IMR-90 (cell line): Measurements from ENCODE around the gene DBN1. TPM values are rescaled to one million over a fixed set of nuclear protein-coding genes. Genes with fewer than 3 reads are reported as not detected.

Experiments used
- ATAC-seq: fragments of 200-7000 bp; cut with Tn5 transposase; 2 replicates; pipeline ENCODE4 v1.9.1; 2020; ENCODE audit warnings: low read depth, mild to moderate bottlenecking, moderate library complexity
- BruUV-seq: library from RNA; stranded (reverse); fragments of 400-500 nt; replicated peaks from 2 replicates; lab custom pipeline; 2021; lab: Mats Ljungman, UMichigan
- CTCF ChIA-PET: fragments of 300-600 bp; formaldehyde crosslinking; extraction: SDS; loops from one replicate; lab custom pipeline; 2021; ENCODE audit warnings: antibody characterized with exemption; lab: Yijun Ruan, JAX
- POLR2A ChIA-PET: fragments of 300-600 bp; sonication (Branson Sonifier 250); formaldehyde crosslinking; loops from one replicate; lab custom pipeline; 2022; ENCODE audit warnings: antibody characterized with exemption; ENCODE audit not compliant: unreplicated experiment; lab: Charles Lee
- DNase-seq: peaks from one replicate; pipeline ENCODE4 v3.0.0; 2013
- H2AFZ ChIP-seq: replicated peaks from 2 replicates; pipeline ENCODE3; 2013; ENCODE audit warnings: low read length, mild to moderate bottlenecking; ENCODE audit not compliant: poor library complexity
- H2AK5ac ChIP-seq: 2 replicates; pipeline ENCODE4 v1.6.1; 2013; ENCODE audit warnings: low read depth, low read length, inconsistent platforms
- H2AK9ac ChIP-seq: replicated peaks from 2 replicates; pipeline ENCODE3; 2013; ENCODE audit warnings: mild to moderate bottlenecking, low read depth, low read length, moderate library complexity; ENCODE audit not compliant: poor library complexity
- H2BK120ac ChIP-seq: 2 replicates; pipeline ENCODE4 v1.6.1; 2013; ENCODE audit warnings: low read depth, low read length, inconsistent platforms
- H2BK15ac ChIP-seq: 3 replicates; pipeline ENCODE4 v1.6.1; 2013; ENCODE audit warnings: low read depth, low read length, inconsistent platforms
- H2BK20ac ChIP-seq: 2 replicates; pipeline ENCODE4 v1.6.1; 2013; ENCODE audit warnings: low read depth, mild to moderate bottlenecking, inconsistent platforms, low read length, moderate library complexity
- H2BK5ac ChIP-seq: 2 replicates; pipeline ENCODE4 v1.6.1; 2013; ENCODE audit warnings: mild to moderate bottlenecking, low read depth, low read length, inconsistent platforms; ENCODE audit not compliant: poor library complexity, severe bottlenecking
- H3K14ac ChIP-seq: replicated peaks from 2 replicates; pipeline ENCODE4 v1.6.1; 2013; ENCODE audit warnings: low read depth, low read length, inconsistent platforms
- H3K18ac ChIP-seq: 2 replicates; pipeline ENCODE4 v1.6.1; 2013; ENCODE audit warnings: low read depth, low read length, control low read depth
- H3K23ac ChIP-seq: 2 replicates; pipeline ENCODE4 v1.6.1; 2013; ENCODE audit warnings: low read depth, low read length, inconsistent platforms
- H3K27ac ChIP-seq: 2 replicates; pipeline ENCODE4 v1.5.1; 2013; ENCODE audit warnings: mild to moderate bottlenecking, control low read depth, low read length; ENCODE audit not compliant: insufficient read depth
- H3K27me3 ChIP-seq: 2 replicates; pipeline ENCODE4 v1.6.1; 2013; ENCODE audit warnings: low read length; ENCODE audit not compliant: control insufficient read depth, insufficient read depth
- H3K36me3 ChIP-seq: 2 replicates; pipeline ENCODE4 v1.6.1; 2013; ENCODE audit warnings: low read length, mixed read lengths; ENCODE audit not compliant: control insufficient read depth, insufficient read depth
- H3K4ac ChIP-seq: 2 replicates; pipeline ENCODE4 v1.6.1; 2013; ENCODE audit warnings: low read depth, low read length, inconsistent platforms
- H3K4me1 ChIP-seq: 2 replicates; pipeline ENCODE4 v1.6.1; 2013; ENCODE audit warnings: low read length, mixed read lengths; ENCODE audit not compliant: control insufficient read depth, insufficient read depth
- H3K4me2 ChIP-seq: 2 replicates; pipeline ENCODE4 v1.6.1; 2013; ENCODE audit warnings: low read depth, mild to moderate bottlenecking, control low read depth, low read length, moderate library complexity
- H3K4me3 ChIP-seq: 2 replicates; pipeline ENCODE4 v1.5.1; 2013; ENCODE audit warnings: low read depth, mild to moderate bottlenecking, control low read depth, low read length, moderate library complexity; ENCODE audit not compliant: insufficient read depth
- H3K56ac ChIP-seq: 2 replicates; pipeline ENCODE4 v1.6.1; 2013; ENCODE audit warnings: low read length, inconsistent platforms; ENCODE audit not compliant: insufficient read depth; ENCODE audit errors: extremely low read depth
- H3K79me1 ChIP-seq, 2 experiments: 2 replicates each; pipeline ENCODE4 v1.6.1; 2013; ENCODE audit warnings: low read length in 2 of 2, inconsistent platforms in 1 of 2, low read depth in 1 of 2
- H3K9ac ChIP-seq: 2 replicates; pipeline ENCODE4 v1.6.1; 2013; ENCODE audit warnings: low read depth, low read length, control low read depth
- H3K9me1 ChIP-seq: 2 replicates; pipeline ENCODE4 v1.6.1; 2013; ENCODE audit warnings: low read length, inconsistent platforms; ENCODE audit not compliant: insufficient read depth
- H3K9me3 ChIP-seq: 2 replicates; pipeline ENCODE4 v1.6.1; 2013; ENCODE audit warnings: low read length; ENCODE audit not compliant: control insufficient read depth, insufficient read depth
- H4K20me1 ChIP-seq: 2 replicates; pipeline ENCODE4 v1.6.1; 2013; ENCODE audit warnings: low read length, inconsistent platforms; ENCODE audit not compliant: insufficient read depth
- H4K5ac ChIP-seq: 2 replicates; pipeline ENCODE4 v1.6.1; 2013; ENCODE audit warnings: mild to moderate bottlenecking, low read depth, low read length, control low read depth
- H4K8ac ChIP-seq, 2 experiments: 2 replicates each; pipeline ENCODE4 v1.6.1; 2013; ENCODE audit warnings: low read depth in 2 of 2, low read length in 2 of 2, control low read depth in 1 of 2, inconsistent platforms in 1 of 2
- H4K91ac ChIP-seq: 2 replicates; pipeline ENCODE4 v1.6.1; 2013; ENCODE audit warnings: low read depth, low read length, inconsistent platforms; ENCODE audit not compliant: insufficient read depth
- BHLHE40 ChIP-seq: fragments of 150-350 bp; IDR thresholded peaks from 2 replicates; pipeline ENCODE4 v1.6.1; 2016; ENCODE audit warnings: mild to moderate bottlenecking, low read depth, low read length
- CEBPB ChIP-seq: IDR thresholded peaks from 2 replicates; pipeline ENCODE4 v1.6.1; 2012; ENCODE audit warnings: low read depth, low read length, improper control_type of control experiment
- FOS ChIP-seq: fragments of 150-350 bp; IDR thresholded peaks from 2 replicates; pipeline ENCODE4 v1.6.1; 2016; ENCODE audit warnings: low read depth, low read length
- MAZ ChIP-seq: IDR thresholded peaks from 2 replicates; pipeline ENCODE4 v1.6.1; 2012; ENCODE audit warnings: low read depth, mild to moderate bottlenecking, low read length, improper control_type of control experiment, moderate library complexity, borderline replicate concordance
- MXI1 ChIP-seq: IDR thresholded peaks from 2 replicates; pipeline ENCODE4 v1.6.1; 2012; ENCODE audit warnings: low read depth, mild to moderate bottlenecking, low read length, moderate library complexity, borderline replicate concordance
- POLR2A ChIP-seq: IDR thresholded peaks from 2 replicates; pipeline ENCODE4 v1.6.1; 2012; ENCODE audit warnings: mild to moderate bottlenecking, low read depth, low read length
- WGBS, 2 experiments: methylation state at CpG; one replicate each; pipeline versions ENCODE4 v1.1.5 to v1.1.7; 2013; ENCODE audit warnings: missing lambda C conversion rate in 2 of 2; ENCODE audit not compliant: insufficient read length in 1 of 2; ENCODE audit errors: extremely low coverage in 2 of 2; 5-methylcytosine and 5-hydroxymethylcytosine counted together
- dilution Hi-C: fragments of 300-500 bp; cut with HindIII; formaldehyde crosslinking; loops from one replicate; pipeline ENCODE4 v1.14.3; 2018; ENCODE audit warnings: low sequenced_read_pairs; ENCODE audit not compliant: unreplicated experiment
- in situ Hi-C: fragments of 300-500 bp; cut with MboI; formaldehyde crosslinking; loops from 3 replicates; pipeline ENCODE4 v1.14.3; 2019; ENCODE audit warnings: low sequenced_read_pairs, inconsistent platforms, mixed read lengths
- intact Hi-C: fragments of 100-400 bp; cut with micrococcal nuclease; formaldehyde crosslinking; loops from 2 replicates; pipeline ENCODE4 v1.10.0; 2022
- polyA plus RNA-seq, 3 experiments: library from polyadenylated mRNA; depleted of rRNA; stranded (reverse); fragments of >200 nt; gene quantifications; 2 replicates each; pipeline ENCODE4 v1.2.3, GENCODE V29; 2012; ENCODE audit warnings: low replicate concordance in 1 of 3
- total RNA-seq: library from RNA; depleted of rRNA; stranded (reverse); fragments of >200 nt; gene quantifications from 2 replicates; pipeline ENCODE4 v1.2.3, GENCODE V29; 2012

Gene DBN1
- total and polyA plus RNA-seq, 2 of the 4 experiments (the other 2 are of a cell fraction), result 122 to 187 TPM

DNA sequence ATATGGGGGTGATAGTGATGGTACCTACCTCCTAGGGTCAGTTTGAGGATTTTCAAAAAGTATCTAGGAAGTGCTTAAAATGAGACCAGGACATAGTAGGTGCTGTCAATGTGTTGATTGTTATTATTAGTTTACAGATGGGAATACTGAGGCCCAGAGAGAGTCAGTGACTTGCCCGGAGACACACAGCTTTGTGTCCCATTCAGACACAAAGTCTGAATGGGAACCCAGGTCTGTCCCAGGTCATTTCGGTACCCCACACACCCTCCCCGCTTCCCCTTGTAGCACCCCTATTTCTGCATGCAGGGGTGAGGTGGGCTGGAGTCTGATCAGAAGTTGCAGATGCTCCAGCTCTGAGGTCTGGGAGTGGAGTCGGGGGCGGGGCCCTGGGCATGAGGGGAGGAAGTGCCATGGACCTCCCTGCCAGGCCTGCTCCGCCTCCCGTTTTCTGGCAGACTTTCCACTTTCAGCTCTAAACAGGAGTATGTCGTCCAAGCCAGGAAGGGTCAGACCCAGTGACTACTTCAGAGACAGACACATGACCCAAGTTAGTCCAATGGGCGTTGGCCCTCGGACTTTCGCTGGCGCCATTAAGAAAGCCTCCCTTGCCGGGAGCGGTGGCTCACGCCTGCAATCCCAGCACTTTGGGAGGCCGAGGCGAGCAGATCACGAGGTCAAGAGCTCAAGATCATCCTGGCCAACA is 3.2 kb upstream of the DBN1 start (continued):
- TF ChIP-seq FOS, result no peak

DNA sequence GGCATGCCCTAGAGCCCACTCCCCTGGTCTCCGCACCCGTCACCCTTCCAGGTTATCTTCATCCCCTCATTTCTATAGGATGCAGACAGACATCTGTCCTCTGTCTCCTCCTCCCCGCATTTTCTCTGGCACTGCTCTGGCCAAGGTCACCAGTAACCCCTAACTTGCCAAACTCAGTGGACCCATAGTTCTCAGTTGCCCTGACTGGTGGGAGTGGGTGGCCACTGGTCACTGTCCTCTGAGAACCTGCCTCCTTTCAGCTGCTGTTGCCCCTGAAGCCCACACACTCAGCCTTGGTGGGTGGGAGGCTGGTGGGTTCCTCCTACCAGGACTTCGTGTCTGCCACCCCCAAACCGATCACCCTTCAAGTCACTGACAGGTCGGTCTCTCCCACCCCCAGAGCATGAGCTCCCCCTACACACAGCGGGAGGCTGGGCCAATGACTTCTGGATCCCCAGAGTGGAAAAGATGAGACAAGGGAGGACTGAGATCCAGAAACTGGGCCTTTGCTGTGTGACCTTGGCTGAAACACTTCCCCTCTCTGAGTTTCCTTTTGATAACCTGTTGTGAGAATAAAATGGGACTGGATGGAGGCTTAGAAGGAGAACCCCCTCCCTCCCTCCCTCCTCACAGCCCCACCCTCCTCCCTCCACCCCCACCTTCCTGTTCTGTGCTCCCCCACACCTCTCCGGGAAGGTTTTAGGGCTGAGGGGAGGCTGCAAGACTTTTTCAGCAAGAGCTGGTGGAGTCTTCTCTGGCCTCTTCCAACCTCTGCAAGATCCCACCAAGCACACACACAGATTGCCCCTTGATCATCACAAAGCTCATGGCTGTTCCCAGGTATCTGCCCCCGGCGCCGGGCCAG is 2.4 kb upstream of the DBN1 start:
- Histone ChIP-seq H4K5ac (no peak overlapping the region), H3K56ac (no peak overlapping the region), H2BK20ac (no peak overlapping the region), H3K9me1 (peaks cover 17% of the 10 kb centered on the region), H4K91ac (no peak overlapping the region), H3K79me1 (peaks cover 0 to 23% of the 10 kb centered on the region in 2 experiments; a peak in 2 of 4 replicates), H3K27ac (no peak overlapping the region), H3K9me3 (no peaks in the 10 kb centered on the region), H3K27me3 (no peaks in the 10 kb centered on the region), H4K20me1 (peaks cover 49% of the 10 kb centered on the region), H3K23ac (no peak overlapping the region), H2AFZ (peak overlapping the region; percentile 64), H3K4ac (0 out of 2 replicates have a peak overlapping the region, but pooled peaks have one; percentile 4), H3K14ac (no peak overlapping the region), H2AK9ac (peak overlapping the region; percentile 82), H2BK5ac (no peak overlapping the region), H2BK15ac (no peak overlapping the region), H3K36me3 (peaks cover 20% of the 10 kb centered on the region), H2BK120ac (no peak overlapping the region), H3K4me1 (peaks cover 29% of the 10 kb centered on the region), H4K8ac (no peak overlapping the region), H3K4me3 (no peak overlapping the region), H3K4me2 (no peak overlapping the region), H3K18ac (no peak overlapping the region), H2AK5ac (peak overlapping the region; percentile 8), H3K9ac (no peak overlapping the region)
- TF ChIP-seq POLR2A, result peak; percentile 31; the same call in 1 of the 2 replicates
- TF ChIP-seq BHLHE40, result no peak
- TF ChIP-seq FOS, result no peak
- no peak for TF ChIP-seq MXI1
- no peak; the same call in 1 of the 2 replicates for TF ChIP-seq MAZ
- no peak for TF ChIP-seq CEBPB
- in situ Hi-C loops (no loop called here), intact Hi-C loops (no loop called here), dilution Hi-C loops (no loop called here)
- CTCF ChIA-PET, result interaction anchor here (0.9 kb wide), 1 partner anchor 121 kb away, joined by 10 read pairs; no protein-coding TSS in a partner anchor
- ATAC-seq (no peak), DNase-seq (no peak)
- POLR2A ChIA-PET, result interaction anchor here (0.5 to 0.9 kb wide), 2 partner anchors 13 to 124 kb away, joined by 3 to 7 read pairs; partner anchors contain the start of gene LMAN2
- WGBS, 2 experiments, result no CpG with 5 or more reads among the region's 11 CpGs
- no TSS peak for BruUV-seq
